GM23338 (cell line): ENCODE results near the gene TRIM32. TPM values are rescaled to one million over a fixed set of nuclear protein-coding genes. Genes with fewer than 3 reads are reported as not detected.

Experiments
- ATAC-seq: fragments of 200-7000 bp; cut with Tn5 transposase; 3 replicates; pipeline ENCODE4 v1.9.1; 2020
- DNase-seq: peaks from one replicate; pipeline ENCODE4 v3.0.0-alpha.2; 2015; ENCODE audit warnings: low spot score
- H2AFZ ChIP-seq: fragments of 200-600 bp; sonication (generic); 2 replicates; pipeline ENCODE4 v1.8.0; 2016; ENCODE audit warnings: antibody characterized with exemption, mild to moderate bottlenecking, moderate library complexity
- H3F3A ChIP-seq: fragments of 200-600 bp; sonication (generic); replicated peaks from 2 replicates; pipeline ENCODE4 v1.8.0; 2017; ENCODE audit warnings: antibody characterized with exemption, mixed run types, low read depth
- H3K27ac ChIP-seq: fragments of 200-600 bp; sonication (generic); 2 replicates; pipeline ENCODE4 v1.6.1; 2016; ENCODE audit warnings: low read depth
- H3K27me3 ChIP-seq: fragments of 200-600 bp; sonication (generic); 2 replicates; pipeline ENCODE4 v1.8.0; 2016; ENCODE audit warnings: mild to moderate bottlenecking, mixed run types, moderate library complexity; ENCODE audit not compliant: insufficient read depth
- H3K36me3 ChIP-seq: fragments of 200-600 bp; sonication (generic); 2 replicates; pipeline ENCODE4 v1.8.0; 2016; ENCODE audit warnings: mild to moderate bottlenecking; ENCODE audit not compliant: insufficient read depth
- H3K4me1 ChIP-seq: fragments of 200-600 bp; sonication (generic); 2 replicates; pipeline ENCODE4 v1.8.0; 2016; ENCODE audit warnings: mild to moderate bottlenecking, moderate library complexity; ENCODE audit not compliant: insufficient read depth
- H3K4me2 ChIP-seq: fragments of 200-600 bp; sonication (generic); 2 replicates; pipeline ENCODE4 v1.7.1; 2017; ENCODE audit warnings: mixed run types
- H3K4me3 ChIP-seq: fragments of 200-600 bp; sonication (generic); 2 replicates; pipeline ENCODE4 v1.6.1; 2016; ENCODE audit warnings: mixed run types
- H3K79me2 ChIP-seq: fragments of 200-600 bp; sonication (generic); replicated peaks from 2 replicates; pipeline ENCODE4 v1.8.0; 2017; ENCODE audit warnings: mild to moderate bottlenecking; ENCODE audit not compliant: insufficient read depth
- H3K9me2 ChIP-seq: fragments of 200-600 bp; sonication (generic); 2 replicates; pipeline ENCODE4 v1.8.0; 2017; ENCODE audit not compliant: insufficient read depth
- H4K20me1 ChIP-seq: fragments of 200-600 bp; sonication (generic); replicated peaks from 2 replicates; pipeline ENCODE4 v1.8.0; 2017; ENCODE audit warnings: mild to moderate bottlenecking; ENCODE audit not compliant: insufficient read depth
- H3K27ac Mint-ChIP-seq: 2 replicates; pipeline ENCODE4 v1.8.0; 2020; ENCODE audit warnings: inconsistent platforms, mild to moderate bottlenecking, moderate library complexity, mixed read lengths
- H3K27me3 Mint-ChIP-seq: 3 replicates; pipeline ENCODE4 v1.8.0; 2022; ENCODE audit warnings: low read depth, mild to moderate bottlenecking, moderate library complexity, mixed read lengths, inconsistent platforms; ENCODE audit not compliant: insufficient read depth, poor library complexity
- H3K36me3 Mint-ChIP-seq: 3 replicates; pipeline ENCODE4 v1.8.0; 2021; ENCODE audit warnings: low read depth, mild to moderate bottlenecking, inconsistent platforms, moderate library complexity, mixed read lengths
- H3K4me1 Mint-ChIP-seq: 3 replicates; pipeline ENCODE4 v1.8.0; 2020; ENCODE audit warnings: mild to moderate bottlenecking, inconsistent platforms, mixed read lengths
- H3K4me3 Mint-ChIP-seq: 3 replicates; pipeline ENCODE4 v1.8.0; 2021; ENCODE audit warnings: moderate library complexity, mild to moderate bottlenecking, inconsistent platforms, mixed read lengths
- H3K9me3 Mint-ChIP-seq: 3 replicates; pipeline ENCODE4 v1.8.0; 2020; ENCODE audit warnings: moderate library complexity, mild to moderate bottlenecking, inconsistent platforms, mixed read lengths
- CREB1 ChIP-seq: fragments of 250-450 bp; sonication (Bioruptor Pico); IDR thresholded peaks from 2 replicates; pipeline ENCODE4 v1.5.0; 2020; ENCODE audit warnings: low read depth, mild to moderate bottlenecking, moderate library complexity
- JUNB ChIP-seq: IDR thresholded peaks from one replicate; pipeline ENCODE4 v1.6.1; 2016; ENCODE audit warnings: antibody characterized with exemption; ENCODE audit not compliant: unreplicated experiment
- STAT1 ChIP-seq: IDR thresholded peaks from one replicate; pipeline ENCODE4 v1.6.1; 2016; ENCODE audit warnings: antibody characterized with exemption; ENCODE audit not compliant: unreplicated experiment
- polyA plus RNA-seq: library from polyadenylated mRNA; unstranded; fragments of >200 nt; fragmentation: Nextera tagmentation; extraction: Ambion mirVana; gene quantifications from 2 replicates; pipeline ENCODE4 v1.2.1, GENCODE V29; 2016
- total RNA-seq: library from RNA; depleted of rRNA; stranded (reverse); fragments of >200 nt; shearing (Covaris generic); gene quantifications from 2 replicates; pipeline ENCODE4 v1.2.3, GENCODE V29; 2014
- TF ChIP-seq, protein P1 (sequence below), 2 experiments: fragments of 200-600 bp in 1 of 2; sonication (generic) in 1 of 2; conservative IDR thresholded peaks; 2 replicates each; pipeline versions ENCODE4 v1.5.1 to v1.6.1; 2016 to 2017; ENCODE audit warnings: antibody characterized with exemption in 2 of 2, low read depth in 2 of 2, mild to moderate bottlenecking in 2 of 2, moderate library complexity in 1 of 2
- TF ChIP-seq, protein P2 (sequence below): fragments of 250-450 bp; sonication (Bioruptor Pico); IDR thresholded peaks from 2 replicates; pipeline ENCODE4 v1.5.0; 2020; ENCODE audit warnings: mild to moderate bottlenecking, moderate library complexity

Gene TRIM32
- total and polyA plus RNA-seq, 2 experiments from 2014 or later: 6.7 to 16.3 TPM

DNA sequence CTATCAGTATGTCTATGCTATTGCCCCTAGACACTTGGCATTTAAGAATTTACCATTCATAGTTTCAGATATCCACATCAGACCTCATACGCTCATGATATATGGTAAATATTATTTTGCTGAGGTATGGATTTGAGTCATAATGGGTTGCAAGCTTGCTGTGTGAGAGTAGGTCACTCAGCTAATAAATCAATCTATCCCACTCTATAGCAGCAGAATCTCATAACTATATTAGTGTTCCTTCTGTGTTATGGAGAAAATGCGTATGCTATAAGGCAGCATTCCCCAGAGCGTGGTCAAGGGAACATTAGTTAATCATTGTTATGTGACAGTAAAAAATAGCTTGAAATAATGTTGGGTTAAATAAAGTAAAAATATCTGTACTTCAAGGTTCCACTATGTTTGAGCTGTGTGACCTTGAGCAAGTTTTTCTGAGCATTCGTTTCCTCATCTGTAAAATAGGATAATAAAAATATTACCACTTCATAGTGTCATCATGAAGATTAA, 7.7 kb downstream of the TRIM32 start:
- Histone ChIP-seq H3K4me2 (no peak overlapping the region), H3F3A (no peaks in the 10 kb centered on the region), H3K27ac (no peak overlapping the region), H3K4me3 (no peak overlapping the region), H3K9me2 (0 out of 2 replicates have a peak, but pooled peaks cover 4% of the 10 kb centered on the region), H3K36me3 (peaks cover 7% of the 10 kb centered on the region; the same call in 1 of the 2 replicates), H4K20me1 (peaks cover 27% of the 10 kb centered on the region; the same call in 1 of the 2 replicates), H3K79me2 (peaks cover 55% of the 10 kb centered on the region), H3K4me1 (0 out of 2 replicates have a peak, but pooled peaks cover 7% of the 10 kb centered on the region), H3K27me3 (no peaks in the 10 kb centered on the region), H2AFZ (no peak overlapping the region)
- Mint-ChIP-seq H3K27me3 (no peaks in the 10 kb centered on the region), H3K27ac (no peak overlapping the region), H3K36me3 (peaks cover 22% of the 10 kb centered on the region), H3K9me3 (no peaks in the 10 kb centered on the region; the same call in 2 of the 3 replicates), H3K4me3 (no peak overlapping the region), H3K4me1 (no peaks in the 10 kb centered on the region)
- TF ChIP-seq, protein P1, sequence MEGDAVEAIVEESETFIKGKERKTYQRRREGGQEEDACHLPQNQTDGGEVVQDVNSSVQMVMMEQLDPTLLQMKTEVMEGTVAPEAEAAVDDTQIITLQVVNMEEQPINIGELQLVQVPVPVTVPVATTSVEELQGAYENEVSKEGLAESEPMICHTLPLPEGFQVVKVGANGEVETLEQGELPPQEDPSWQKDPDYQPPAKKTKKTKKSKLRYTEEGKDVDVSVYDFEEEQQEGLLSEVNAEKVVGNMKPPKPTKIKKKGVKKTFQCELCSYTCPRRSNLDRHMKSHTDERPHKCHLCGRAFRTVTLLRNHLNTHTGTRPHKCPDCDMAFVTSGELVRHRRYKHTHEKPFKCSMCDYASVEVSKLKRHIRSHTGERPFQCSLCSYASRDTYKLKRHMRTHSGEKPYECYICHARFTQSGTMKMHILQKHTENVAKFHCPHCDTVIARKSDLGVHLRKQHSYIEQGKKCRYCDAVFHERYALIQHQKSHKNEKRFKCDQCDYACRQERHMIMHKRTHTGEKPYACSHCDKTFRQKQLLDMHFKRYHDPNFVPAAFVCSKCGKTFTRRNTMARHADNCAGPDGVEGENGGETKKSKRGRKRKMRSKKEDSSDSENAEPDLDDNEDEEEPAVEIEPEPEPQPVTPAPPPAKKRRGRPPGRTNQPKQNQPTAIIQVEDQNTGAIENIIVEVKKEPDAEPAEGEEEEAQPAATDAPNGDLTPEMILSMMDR (conservative IDR thresholded peaks at IDR 0.05; ENCODE audit: low read depth in 2 of 2): no peak
- TF ChIP-seq JUNB: no peak
- no peak for TF ChIP-seq CREB1
- TF ChIP-seq STAT1: no peak
- TF ChIP-seq, protein P2, sequence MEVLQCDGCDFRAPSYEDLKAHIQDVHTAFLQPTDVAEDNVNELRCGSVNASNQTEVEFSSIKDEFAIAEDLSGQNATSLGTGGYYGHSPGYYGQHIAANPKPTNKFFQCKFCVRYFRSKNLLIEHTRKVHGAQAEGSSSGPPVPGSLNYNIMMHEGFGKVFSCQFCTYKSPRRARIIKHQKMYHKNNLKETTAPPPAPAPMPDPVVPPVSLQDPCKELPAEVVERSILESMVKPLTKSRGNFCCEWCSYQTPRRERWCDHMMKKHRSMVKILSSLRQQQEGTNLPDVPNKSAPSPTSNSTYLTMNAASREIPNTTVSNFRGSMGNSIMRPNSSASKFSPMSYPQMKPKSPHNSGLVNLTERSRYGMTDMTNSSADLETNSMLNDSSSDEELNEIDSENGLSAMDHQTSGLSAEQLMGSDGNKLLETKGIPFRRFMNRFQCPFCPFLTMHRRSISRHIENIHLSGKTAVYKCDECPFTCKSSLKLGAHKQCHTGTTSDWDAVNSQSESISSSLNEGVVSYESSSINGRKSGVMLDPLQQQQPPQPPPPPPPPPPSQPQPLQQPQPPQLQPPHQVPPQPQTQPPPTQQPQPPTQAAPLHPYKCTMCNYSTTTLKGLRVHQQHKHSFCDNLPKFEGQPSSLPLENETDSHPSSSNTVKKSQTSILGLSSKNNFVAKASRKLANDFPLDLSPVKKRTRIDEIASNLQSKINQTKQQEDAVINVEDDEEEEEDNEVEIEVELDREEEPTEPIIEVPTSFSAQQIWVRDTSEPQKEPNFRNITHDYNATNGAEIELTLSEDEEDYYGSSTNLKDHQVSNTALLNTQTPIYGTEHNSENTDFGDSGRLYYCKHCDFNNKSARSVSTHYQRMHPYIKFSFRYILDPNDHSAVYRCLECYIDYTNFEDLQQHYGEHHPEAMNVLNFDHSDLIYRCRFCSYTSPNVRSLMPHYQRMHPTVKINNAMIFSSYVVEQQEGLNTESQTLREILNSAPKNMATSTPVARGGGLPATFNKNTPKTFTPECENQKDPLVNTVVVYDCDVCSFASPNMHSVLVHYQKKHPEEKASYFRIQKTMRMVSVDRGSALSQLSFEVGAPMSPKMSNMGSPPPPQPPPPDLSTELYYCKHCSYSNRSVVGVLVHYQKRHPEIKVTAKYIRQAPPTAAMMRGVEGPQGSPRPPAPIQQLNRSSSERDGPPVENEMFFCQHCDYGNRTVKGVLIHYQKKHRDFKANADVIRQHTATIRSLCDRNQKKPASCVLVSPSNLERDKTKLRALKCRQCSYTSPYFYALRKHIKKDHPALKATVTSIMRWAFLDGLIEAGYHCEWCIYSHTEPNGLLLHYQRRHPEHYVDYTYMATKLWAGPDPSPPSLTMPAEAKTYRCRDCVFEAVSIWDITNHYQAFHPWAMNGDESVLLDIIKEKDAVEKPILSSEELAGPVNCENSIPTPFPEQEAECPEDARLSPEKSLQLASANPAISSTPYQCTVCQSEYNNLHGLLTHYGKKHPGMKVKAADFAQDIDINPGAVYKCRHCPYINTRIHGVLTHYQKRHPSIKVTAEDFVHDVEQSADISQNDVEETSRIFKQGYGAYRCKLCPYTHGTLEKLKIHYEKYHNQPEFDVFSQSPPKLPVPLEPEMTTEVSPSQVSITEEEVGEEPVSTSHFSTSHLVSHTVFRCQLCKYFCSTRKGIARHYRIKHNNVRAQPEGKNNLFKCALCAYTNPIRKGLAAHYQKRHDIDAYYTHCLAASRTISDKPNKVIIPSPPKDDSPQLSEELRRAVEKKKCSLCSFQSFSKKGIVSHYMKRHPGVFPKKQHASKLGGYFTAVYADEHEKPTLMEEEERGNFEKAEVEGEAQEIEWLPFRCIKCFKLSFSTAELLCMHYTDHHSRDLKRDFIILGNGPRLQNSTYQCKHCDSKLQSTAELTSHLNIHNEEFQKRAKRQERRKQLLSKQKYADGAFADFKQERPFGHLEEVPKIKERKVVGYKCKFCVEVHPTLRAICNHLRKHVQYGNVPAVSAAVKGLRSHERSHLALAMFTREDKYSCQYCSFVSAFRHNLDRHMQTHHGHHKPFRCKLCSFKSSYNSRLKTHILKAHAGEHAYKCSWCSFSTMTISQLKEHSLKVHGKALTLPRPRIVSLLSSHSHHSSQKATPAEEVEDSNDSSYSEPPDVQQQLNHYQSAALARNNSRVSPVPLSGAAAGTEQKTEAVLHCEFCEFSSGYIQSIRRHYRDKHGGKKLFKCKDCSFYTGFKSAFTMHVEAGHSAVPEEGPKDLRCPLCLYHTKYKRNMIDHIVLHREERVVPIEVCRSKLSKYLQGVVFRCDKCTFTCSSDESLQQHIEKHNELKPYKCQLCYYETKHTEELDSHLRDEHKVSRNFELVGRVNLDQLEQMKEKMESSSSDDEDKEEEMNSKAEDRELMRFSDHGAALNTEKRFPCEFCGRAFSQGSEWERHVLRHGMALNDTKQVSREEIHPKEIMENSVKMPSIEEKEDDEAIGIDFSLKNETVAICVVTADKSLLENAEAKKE (CRISPR knock-in tag): no peak
- no peak for DNase-seq
- ATAC-seq: no peak
